ENCODE measurements around the gene HAS3. TPM values are rescaled to one million over a fixed set of nuclear protein-coding genes. Genes with fewer than 3 reads are reported as not detected.

HAS3 gene
- total RNA-seq, 4 donors from 2014 or later = 0.42 to 7.1 (median 2.1) TPM

DNA sequence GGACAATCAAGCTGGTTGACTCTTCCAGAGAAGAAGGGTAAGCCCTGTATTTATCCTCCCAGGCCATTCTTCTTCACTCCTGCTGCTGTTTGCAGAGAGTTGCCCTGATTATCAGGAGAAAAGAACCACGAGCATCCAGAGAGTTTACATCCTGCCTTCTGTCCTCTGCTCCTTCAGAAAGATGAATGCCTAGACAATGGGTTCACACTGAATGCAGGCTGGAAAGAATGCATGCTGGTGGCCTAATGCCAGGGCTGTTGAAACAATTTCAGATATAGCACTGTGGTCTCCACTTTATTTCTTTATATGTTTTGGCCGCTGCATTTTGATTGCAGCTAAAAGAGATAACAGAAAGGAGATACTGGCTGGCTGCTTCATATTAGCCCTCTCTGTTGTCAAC is 21.2 kb upstream of the HAS3 start:
- TF ChIP-seq POLR2A (IDR thresholded peaks at IDR 0.05) = no peak
- TF ChIP-seq EP300 (IDR thresholded peaks at IDR 0.05) = no peak
- TF ChIP-seq, protein P1, sequence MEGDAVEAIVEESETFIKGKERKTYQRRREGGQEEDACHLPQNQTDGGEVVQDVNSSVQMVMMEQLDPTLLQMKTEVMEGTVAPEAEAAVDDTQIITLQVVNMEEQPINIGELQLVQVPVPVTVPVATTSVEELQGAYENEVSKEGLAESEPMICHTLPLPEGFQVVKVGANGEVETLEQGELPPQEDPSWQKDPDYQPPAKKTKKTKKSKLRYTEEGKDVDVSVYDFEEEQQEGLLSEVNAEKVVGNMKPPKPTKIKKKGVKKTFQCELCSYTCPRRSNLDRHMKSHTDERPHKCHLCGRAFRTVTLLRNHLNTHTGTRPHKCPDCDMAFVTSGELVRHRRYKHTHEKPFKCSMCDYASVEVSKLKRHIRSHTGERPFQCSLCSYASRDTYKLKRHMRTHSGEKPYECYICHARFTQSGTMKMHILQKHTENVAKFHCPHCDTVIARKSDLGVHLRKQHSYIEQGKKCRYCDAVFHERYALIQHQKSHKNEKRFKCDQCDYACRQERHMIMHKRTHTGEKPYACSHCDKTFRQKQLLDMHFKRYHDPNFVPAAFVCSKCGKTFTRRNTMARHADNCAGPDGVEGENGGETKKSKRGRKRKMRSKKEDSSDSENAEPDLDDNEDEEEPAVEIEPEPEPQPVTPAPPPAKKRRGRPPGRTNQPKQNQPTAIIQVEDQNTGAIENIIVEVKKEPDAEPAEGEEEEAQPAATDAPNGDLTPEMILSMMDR (IDR thresholded peaks at IDR 0.05) = no peak
- Histone ChIP-seq H3K4me1 (peaks cover 0 to 2% (median 0%) of the 10 kb centered on the region in 4 donors), H3K27ac (no peak overlapping the region), H3K27me3 (no peaks in the 10 kb centered on the region), H3K9me3 (no peaks in the 10 kb centered on the region), H3K4me3 (no peak overlapping the region), H3K36me3 (peaks cover 0 to 58% (median 6%) of the 10 kb centered on the region in 3 donors)
- no peak for DNase-seq (ENCODE audit: low spot score in 2 of 2)
- 60 to 66% methylated on average over 2 of the region's 2 CpGs for WGBS, 2 donors

GRCh38 chr16:69085032-69085695 is 20.3 kb upstream of the HAS3 start:
- Histone ChIP-seq H3K9me3 (no peaks in the 10 kb centered on the region), H3K27ac (no peak overlapping the region), H3K36me3 (peaks cover 0 to 58% (median 6%) of the 10 kb centered on the region in 3 donors), H3K4me3 (no peak overlapping the region), H3K27me3 (no peaks in the 10 kb centered on the region), H3K4me1 (peaks cover 0 to 5% (median 0%) of the 10 kb centered on the region in 4 donors)
- no peak for DNase-seq (ENCODE audit: low spot score in 2 of 2)
- TF ChIP-seq POLR2A (IDR thresholded peaks at IDR 0.05) (no peak), EP300 (IDR thresholded peaks at IDR 0.05) (no peak)
- TF ChIP-seq, protein P1 (IDR thresholded peaks at IDR 0.05) = no peak
- WGBS, 2 donors = 87 to 91% methylated on average over 5 of the region's 5 CpGs

- TF ChIP-seq EP300 (IDR thresholded peaks at IDR 0.05) = no peak
- TF ChIP-seq, protein P1 (IDR thresholded peaks at IDR 0.05) = no peak
- Histone ChIP-seq H3K4me3 (no peak overlapping the region), H3K27me3 (no peaks in the 10 kb centered on the region), H3K27ac (no peak overlapping the region), H3K36me3 (peaks cover 0 to 52% (median 6%) of the 10 kb centered on the region in 3 donors), H3K4me1 (peaks cover 0 to 5% (median 0%) of the 10 kb centered on the region in 4 donors), H3K9me3 (no peaks in the 10 kb centered on the region)
- no peak for DNase-seq (ENCODE audit: low spot score in 2 of 2)
- WGBS, 2 donors = 65 to 74% methylated on average over 3 of the region's 3 CpGs
Measured at GRCh38 chr16:69087161-69087581, 18.3 kb upstream of the HAS3 start.

DNA sequence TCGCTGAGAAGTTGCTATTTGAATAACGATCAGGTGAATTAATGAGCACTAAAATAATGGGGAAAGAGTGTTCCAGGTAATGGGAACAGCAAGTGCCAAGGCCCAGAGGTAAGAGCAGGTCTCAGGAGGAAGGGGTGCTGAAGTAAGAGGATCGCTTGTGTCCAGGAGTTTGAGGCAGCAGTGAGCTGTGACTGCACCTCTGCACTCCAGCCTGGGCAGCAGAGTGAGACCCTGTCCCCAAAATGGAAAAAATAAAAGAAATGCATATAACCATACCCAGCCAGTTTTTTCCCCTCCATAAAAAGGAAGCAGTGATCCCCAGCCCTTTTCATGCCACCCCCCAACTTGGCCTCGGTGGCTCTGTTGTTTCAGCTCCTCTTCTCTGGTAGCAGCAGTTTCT is 16.8 kb upstream of the HAS3 start:
- Histone ChIP-seq H3K4me3 (no peak overlapping the region), H3K4me1 (peaks cover 0 to 5% (median 0%) of the 10 kb centered on the region in 4 donors), H3K27ac (no peak overlapping the region), H3K27me3 (no peaks in the 10 kb centered on the region), H3K9me3 (no peaks in the 10 kb centered on the region), H3K36me3 (peaks cover 0 to 39% (median 6%) of the 10 kb centered on the region in 3 donors)
- no peak for DNase-seq (ENCODE audit: low spot score in 2 of 2)
- 82 to 85% methylated on average over 4 of the region's 4 CpGs for WGBS, 2 donors
- TF ChIP-seq POLR2A (IDR thresholded peaks at IDR 0.05) (no peak), EP300 (IDR thresholded peaks at IDR 0.05) (no peak)
- TF ChIP-seq, protein P1 (IDR thresholded peaks at IDR 0.05) = no peak

GRCh38 chr16:69089091-69089910 is 16.2 kb upstream of the HAS3 start:
- 54 to 61% methylated on average over 13 to 16 of the region's 16 CpGs for WGBS, 2 donors
- Histone ChIP-seq H3K27me3 (no peaks in the 10 kb centered on the region), H3K9me3 (no peaks in the 10 kb centered on the region), H3K4me1 (peaks cover 0 to 5% (median 0%) of the 10 kb centered on the region in 4 donors), H3K36me3 (peaks cover 0 to 33% (median 6%) of the 10 kb centered on the region in 3 donors), H3K27ac (no peak overlapping the region), H3K4me3 (no peak overlapping the region)
- DNase-seq (ENCODE audit: low spot score in 2 of 2) = no peak
- no peak for TF ChIP-seq EP300 (IDR thresholded peaks at IDR 0.05)
- TF ChIP-seq, protein P1 (IDR thresholded peaks at IDR 0.05) = no peak
- TF ChIP-seq POLR2A (IDR thresholded peaks at IDR 0.05) = no peak
